ENCODE results near the gene SEC22B. TPM values are rescaled to one million over a fixed set of nuclear protein-coding genes. Genes with fewer than 3 reads are reported as not detected.

SEC22B gene
- total and polyA plus RNA-seq, 2 of the 13 experiments (the other 11 are each of a cell fraction or from before 2014, with no cell fraction given) = 14.2 to 29.1 TPM

- TF ChIP-seq NFIC (IDR thresholded peaks at IDR 0.05; ENCODE audit: low read length) (peak; percentile 68; the same call in 1 of the 2 replicates), ZNF138 (CRISPR knock-in tag; IDR thresholded peaks at IDR 0.05; ENCODE audit: low read depth) (peak; percentile 53; the same call in 1 of the 2 replicates), KMT2B (CRISPR knock-in tag; IDR thresholded peaks at IDR 0.05) (peak; percentile 91), CENPBD1 (CRISPR knock-in tag; IDR thresholded peaks at IDR 0.05; ENCODE audit: borderline replicate concordance, low read depth) (0 out of 2 replicates have a peak, but pooled peaks have one; percentile 51), MZF1 (CRISPR knock-in tag; IDR thresholded peaks at IDR 0.05; ENCODE audit: borderline replicate concordance) (no peak), MIXL1 (CRISPR knock-in tag; IDR thresholded peaks at IDR 0.05) (peak; percentile 86), SRSF9 (IDR thresholded peaks at IDR 0.05; ENCODE audit: borderline replicate concordance, insufficient read depth, low read depth, low read length, poor library complexity, severe bottlenecking) (no peak), NFATC3 (CRISPR knock-in tag; IDR thresholded peaks at IDR 0.05) (no peak), LBX2 (CRISPR knock-in tag; IDR thresholded peaks at IDR 0.05; ENCODE audit: borderline replicate concordance) (peak; percentile 77; the same call in 1 of the 2 replicates), NAIF1 (CRISPR knock-in tag; IDR thresholded peaks at IDR 0.05; ENCODE audit: borderline replicate concordance) (peak; percentile 95), SOX6 (IDR thresholded peaks at IDR 0.05) (no peak), SOX6 (CRISPR knock-in tag; IDR thresholded peaks at IDR 0.05) (peak; percentile 55), FOXP4 (CRISPR knock-in tag; IDR thresholded peaks at IDR 0.05) (peak; percentile 70), GABPA (IDR thresholded peaks at IDR 0.05; ENCODE audit: low read depth, low read length) (peak; percentile 94), GABPA (CRISPR knock-in tag; IDR thresholded peaks at IDR 0.05; ENCODE audit: low read depth) (peak; percentile 100), SOX13 (IDR thresholded peaks at IDR 0.05) (no peak), SOX13 (CRISPR knock-in tag; conservative IDR thresholded peaks at IDR 0.05 in 1 of 2, IDR thresholded peaks at IDR 0.05 in 1 of 2) (peak in 1 of 2 experiments; percentile 27; a peak in 1 of 4 replicates), SALL2 (CRISPR knock-in tag; IDR thresholded peaks at IDR 0.05) (peak; percentile 79), ZNF142 (CRISPR knock-in tag; IDR thresholded peaks at IDR 0.05) (peak; percentile 82; the same call in 1 of the 2 replicates), MTF1 (CRISPR knock-in tag; IDR thresholded peaks at IDR 0.05) (no peak)
These were observed at the start of gene SEC22B (continued) for GRCh38 chr1:120176092-120176855.
